GM12865 (cell line): ENCODE results near the gene RASAL2.

Source experiments
- DNase-seq: peaks from one replicate; pipeline ENCODE4 v3.0.0; 2010; ENCODE audit warnings: low read depth
- H3K4me3 ChIP-seq: 2 replicates; pipeline ENCODE4 v1.5.1; 2011; ENCODE audit warnings: mild to moderate bottlenecking, low read depth, low read length, control low read depth
- CTCF ChIP-seq: IDR thresholded peaks from 2 replicates; pipeline ENCODE4 v1.5.1; 2011; ENCODE audit warnings: low read length, control low read depth, low read depth, inconsistent platforms; ENCODE audit not compliant: insufficient read depth; ENCODE audit errors: missing control alignments

Gene RASAL2

GRCh38 chr1:178417858-178418257 lies 324.0 kb downstream of the RASAL2 start:
- H3K4me3 ChIP-seq, result no peak overlapping the region
- no peak for DNase-seq
- no peak for TF ChIP-seq CTCF

GRCh38 chr1:178418284-178418955 lies 324.5 kb downstream of the RASAL2 start:
- peak; percentile 21 for DNase-seq
- no peak overlapping the region for H3K4me3 ChIP-seq
- no peak for TF ChIP-seq CTCF

GRCh38 chr1:178434360-178434759 lies 340.5 kb downstream of the RASAL2 start:
- no peak for TF ChIP-seq CTCF
- DNase-seq, result peak; percentile 12
- H3K4me3 ChIP-seq, result no peak overlapping the region

GRCh38 chr1:178434899-178435435 lies 341.1 kb downstream of the RASAL2 start:
- H3K4me3 ChIP-seq, result no peak overlapping the region
- no peak for TF ChIP-seq CTCF
- DNase-seq, result no peak

- no peak overlapping the region for H3K4me3 ChIP-seq
- no peak for DNase-seq
- TF ChIP-seq CTCF, result no peak
Observed at GRCh38 chr1:178436899-178437298, 343.0 kb downstream of the RASAL2 start.

- H3K4me3 ChIP-seq, result no peak overlapping the region
- DNase-seq, result no peak
- no peak for TF ChIP-seq CTCF
Observed at GRCh38 chr1:178438432-178438831, 344.5 kb downstream of the RASAL2 start.

GRCh38 chr1:178442925-178443324 lies 349.0 kb downstream of the RASAL2 start:
- DNase-seq, result no peak
- TF ChIP-seq CTCF, result no peak
- no peak overlapping the region for H3K4me3 ChIP-seq
